K562 (cell line): Measurements from ENCODE around the gene TENT4B. TPM values are rescaled to one million over a fixed set of nuclear protein-coding genes. Genes with fewer than 3 reads are reported as not detected.

Experiments used
- ATF7 ChIP-seq: fragments of 450-650 bp; IDR thresholded peaks from 2 replicates; pipeline ENCODE4 v1.7.1; 2014; ENCODE audit warnings: mild to moderate bottlenecking, moderate library complexity
- CCAR2 ChIP-seq: fragments of 200-400 bp; formaldehyde crosslinking; IDR thresholded peaks from 2 replicates; pipeline ENCODE4 v1.6.1; 2017; ENCODE audit warnings: mild to moderate bottlenecking, low read depth, low read length
- CHD1 ChIP-seq: fragments of 200-600 bp; sonication (generic); IDR thresholded peaks from one replicate; pipeline ENCODE4 v1.6.1; 2012; ENCODE audit warnings: mild to moderate bottlenecking, moderate library complexity, low read length, inconsistent platforms
- CSDE1 ChIP-seq, 2 experiments: fragments of 450-650 bp; IDR thresholded peaks; 2 replicates each; pipeline ENCODE4 v1.6.1; 2016; ENCODE audit warnings: mild to moderate bottlenecking in 1 of 2
- ESRRB ChIP-seq: fragments of 250-450 bp; sonication (Bioruptor Pico); IDR thresholded peaks from 2 replicates; pipeline ENCODE4 v1.5.0; 2020; ENCODE audit warnings: mild to moderate bottlenecking, moderate library complexity, borderline replicate concordance
- HNRNPLL ChIP-seq: fragments of 200-400 bp; formaldehyde crosslinking; IDR thresholded peaks from 2 replicates; pipeline ENCODE4 v1.6.1; 2017; ENCODE audit warnings: low read length, low read depth, mild to moderate bottlenecking; ENCODE audit not compliant: poor library complexity, severe bottlenecking
- KAT7 ChIP-seq: sonication (generic); formaldehyde crosslinking; IDR thresholded peaks from 2 replicates; pipeline ENCODE4 v1.8.0; 2022; ENCODE audit warnings: missing genetic modification reagents, mild to moderate bottlenecking, borderline replicate concordance
- MAFK ChIP-seq: IDR thresholded peaks from 2 replicates; pipeline ENCODE4 v1.6.1; 2011; ENCODE audit warnings: low read length, improper control_type of control experiment
- PCBP2 ChIP-seq: fragments of 200-400 bp; formaldehyde crosslinking; IDR thresholded peaks from 2 replicates; pipeline ENCODE4 v1.6.1; 2018; ENCODE audit warnings: low read length, low read depth, mild to moderate bottlenecking, moderate library complexity; ENCODE audit not compliant: poor library complexity, severe bottlenecking
- RFX1 ChIP-seq: fragments of 450-650 bp; IDR thresholded peaks from 2 replicates; pipeline ENCODE4 v1.6.1; 2016; ENCODE audit warnings: mild to moderate bottlenecking, moderate library complexity
- RNF2 ChIP-seq: sonication (generic); IDR thresholded peaks from 2 replicates; pipeline ENCODE4 v1.6.1; 2016
- SIRT6 ChIP-seq: IDR thresholded peaks from one replicate; pipeline ENCODE4 v1.6.1; 2012; ENCODE audit warnings: low read depth, mild to moderate bottlenecking, control low read depth, inconsistent platforms, low read length, moderate library complexity
- U2AF1 ChIP-seq: fragments of 200-400 bp; formaldehyde crosslinking; optimal IDR thresholded peaks from 2 replicates; pipeline ENCODE3; 2017; ENCODE audit warnings: mild to moderate bottlenecking, low read depth, low read length, moderate library complexity
- ZC3H8 ChIP-seq: fragments of 450-650 bp; IDR thresholded peaks from 2 replicates; pipeline ENCODE4 v1.6.1; 2017
- ZNF140 ChIP-seq: fragments of 250-450 bp; sonication (Bioruptor Pico); IDR thresholded peaks from 2 replicates; pipeline ENCODE4 v1.8.0; 2021; ENCODE audit warnings: moderate library complexity, mild to moderate bottlenecking, inconsistent platforms
- ZNF23 ChIP-seq: fragments of 250-450 bp; sonication (Bioruptor Pico); IDR thresholded peaks from 2 replicates; pipeline ENCODE4 v1.4.0; 2020; ENCODE audit warnings: mild to moderate bottlenecking
- ZNF589 ChIP-seq: fragments of 200-800 bp; sonication (Bioruptor generic); IDR thresholded peaks from 2 replicates; pipeline ENCODE4 v1.6.1; 2016; ENCODE audit warnings: low read depth, missing genetic modification characterization, missing compliant biosample characterization
- ZNF592 ChIP-seq: fragments of 450-650 bp; IDR thresholded peaks from 2 replicates; pipeline ENCODE4 v1.6.1; 2017; ENCODE audit warnings: antibody characterized with exemption, mild to moderate bottlenecking
- ZNF639 ChIP-seq, 2 experiments: fragments of 200-800 bp in 1 of 2; sonication (Bioruptor generic) in 1 of 2; sonication (generic) in 1 of 2; formaldehyde crosslinking in 1 of 2; IDR thresholded peaks in 1 of 2; conservative IDR thresholded peaks in 1 of 2; 2 replicates each; pipeline versions ENCODE4 v1.5.0 to v1.6.1; 2016 to 2020; ENCODE audit warnings: missing compliant biosample characterization in 1 of 2, missing genetic modification characterization in 1 of 2, missing genetic modification reagents in 1 of 2
- ZNF766 ChIP-seq: fragments of 200-800 bp; sonication (Bioruptor generic); conservative IDR thresholded peaks from 2 replicates; pipeline ENCODE4 v1.6.1; 2016; ENCODE audit warnings: missing genetic modification characterization, missing compliant biosample characterization
- polyA plus RNA-seq, 8 experiments: library from polyadenylated mRNA; depleted of rRNA in 4 of 8; stranded (reverse) in 5 of 8; unstranded in 3 of 8; fragments of >200 nt; fragmentation: Nextera tagmentation in 2 of 8; fragmentation: Illumina TruSeq in 1 of 8; extraction: Ambion mirVana in 2 of 8; extraction: Trizol in 1 of 8; gene quantifications; 2 replicates each; pipeline versions ENCODE4 v1.2.1 to v1.2.3, GENCODE V29; 2011 to 2014; ENCODE audit warnings: inconsistent platforms in 1 of 8, missing spikeins in 1 of 8
- total RNA-seq, 7 experiments: library from RNA; depleted of rRNA in 6 of 7; stranded (reverse); fragments of >200 nt in 6 of 7; fragmentation: Illumina TruSeq in 2 of 7; extraction: Trizol in 2 of 7; gene quantifications; 2 replicates each; pipeline versions ENCODE4 v1.2.1 to v1.2.3, GENCODE V29; 2011 to 2021; ENCODE audit warnings: low replicate concordance in 1 of 7
- TF ChIP-seq, protein P1 (sequence below): fragments of 250-450 bp; sonication (Bioruptor Pico); IDR thresholded peaks from 2 replicates; pipeline ENCODE4 v1.4.0; 2020; ENCODE audit warnings: mild to moderate bottlenecking

Gene TENT4B
- total and polyA plus RNA-seq, 9 of the 15 experiments (the other 6 are each of a cell fraction or from before 2014, with no cell fraction given) = 5.2 to 8.4 (median 7.0) TPM

GRCh38 chr16:50152807-50153595 is at the start of gene TENT4B (continued):
- TF ChIP-seq ZNF592 = no peak
- no peak for TF ChIP-seq KAT7 (CRISPR knock-in tag)
- TF ChIP-seq SIRT6 = no peak
- TF ChIP-seq ZNF766 = no peak
- no peak for TF ChIP-seq RFX1
- no peak for TF ChIP-seq ZNF589 (CRISPR knock-in tag)
- TF ChIP-seq ZC3H8 = no peak
- no peak for TF ChIP-seq CSDE1 (IDR thresholded peaks at IDR 0.05)
- peak; percentile 54 for TF ChIP-seq U2AF1
- TF ChIP-seq, protein P1, sequence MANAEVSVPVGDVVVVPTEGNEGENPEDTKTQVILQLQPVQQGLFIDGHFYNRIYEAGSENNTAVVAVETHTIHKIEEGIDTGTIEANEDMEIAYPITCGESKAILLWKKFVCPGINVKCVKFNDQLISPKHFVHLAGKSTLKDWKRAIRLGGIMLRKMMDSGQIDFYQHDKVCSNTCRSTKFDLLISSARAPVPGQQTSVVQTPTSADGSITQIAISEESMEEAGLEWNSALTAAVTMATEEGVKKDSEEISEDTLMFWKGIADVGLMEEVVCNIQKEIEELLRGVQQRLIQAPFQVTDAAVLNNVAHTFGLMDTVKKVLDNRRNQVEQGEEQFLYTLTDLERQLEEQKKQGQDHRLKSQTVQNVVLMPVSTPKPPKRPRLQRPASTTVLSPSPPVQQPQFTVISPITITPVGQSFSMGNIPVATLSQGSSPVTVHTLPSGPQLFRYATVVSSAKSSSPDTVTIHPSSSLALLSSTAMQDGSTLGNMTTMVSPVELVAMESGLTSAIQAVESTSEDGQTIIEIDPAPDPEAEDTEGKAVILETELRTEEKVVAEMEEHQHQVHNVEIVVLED (CRISPR knock-in tag) = peak; percentile 87
- TF ChIP-seq CHD1 = no peak
- TF ChIP-seq ZNF140 = no peak
- TF ChIP-seq ZNF23 = no peak
- TF ChIP-seq RNF2 = 0 out of 2 replicates have a peak, but pooled peaks have one; percentile 19
- no peak for TF ChIP-seq CCAR2
- TF ChIP-seq MAFK = no peak
- peak; percentile 64 for TF ChIP-seq HNRNPLL
- no peak for TF ChIP-seq ESRRB
- TF ChIP-seq ZNF639 (CRISPR knock-in tag; conservative IDR thresholded peaks at IDR 0.05 in 1 of 2, IDR thresholded peaks at IDR 0.05 in 1 of 2) = peak in 1 of 2 experiments; percentile 65; a peak in 2 of 4 replicates
- TF ChIP-seq ATF7 = peak; percentile 72
- TF ChIP-seq PCBP2 = no peak
